SW 1271 (cell line): ENCODE measurements around the gene VWA8.
"Not testable (repeated sequence)": the region's sequence is repeated elsewhere in the genome, so short reads cannot be mapped to it uniquely, and the experiment has no call there.

ENCODE experiments used
- DNase-seq, 2 experiments: peaks; one replicate each; lab custom pipeline; 2025; lab: John Stamatoyannopoulos, UW

The VWA8 gene

DNA sequence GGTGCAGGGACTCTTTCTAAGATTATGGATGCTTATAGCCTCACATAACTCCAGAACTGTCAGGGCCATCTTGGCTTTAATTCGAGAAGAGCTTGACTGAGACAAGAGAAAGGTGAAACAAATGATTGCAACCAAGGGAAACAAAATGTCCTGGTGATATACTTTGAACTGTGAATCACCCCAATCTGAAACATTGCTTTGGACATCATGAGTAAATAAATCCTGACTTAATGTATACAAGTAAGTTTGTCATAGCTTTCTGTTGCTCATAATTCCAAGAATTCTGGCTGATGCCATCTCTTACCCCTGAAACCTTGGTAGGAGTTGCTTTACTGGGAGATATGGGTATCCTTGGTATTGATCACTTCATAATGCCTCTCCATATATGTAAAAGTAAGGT is 5.8 kb upstream of the VWA8 start:
- no peak for DNase-seq

DNA sequence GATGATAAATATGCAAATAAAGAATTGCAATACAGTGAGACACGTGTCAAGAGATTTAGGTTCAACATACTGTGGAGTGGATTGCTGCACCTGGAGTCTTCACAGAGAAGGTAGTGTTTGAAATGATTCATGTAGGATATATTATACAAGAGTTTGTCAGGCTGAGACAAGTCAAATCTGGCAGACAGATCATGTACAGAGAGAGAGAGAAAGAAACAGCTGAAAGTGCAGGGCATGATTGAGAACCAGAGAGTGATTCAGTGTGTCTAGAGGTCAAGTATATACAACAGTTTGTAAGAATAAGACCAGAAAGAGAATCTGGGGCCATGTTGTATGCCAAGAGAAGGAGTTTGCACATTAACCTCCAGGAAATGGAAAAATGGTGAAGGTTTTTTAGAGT is 2.1 kb upstream of the VWA8 start:
- DNase-seq = no peak

DNA sequence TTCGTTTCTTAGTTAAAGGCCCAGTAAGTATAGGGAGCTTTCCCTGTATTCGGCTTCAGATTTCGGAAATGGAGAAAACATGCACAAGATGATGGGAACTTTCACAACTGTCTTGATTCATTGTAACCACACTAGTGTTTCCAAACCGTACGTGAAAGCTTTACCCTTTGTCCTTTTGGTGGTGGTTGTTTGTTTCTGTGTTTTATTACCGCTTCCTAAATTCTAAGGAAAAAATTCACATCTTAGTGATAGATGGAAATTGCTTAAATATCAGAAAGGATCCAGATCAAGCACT is 504 bp upstream of the VWA8 start:
- no peak for DNase-seq

DNA sequence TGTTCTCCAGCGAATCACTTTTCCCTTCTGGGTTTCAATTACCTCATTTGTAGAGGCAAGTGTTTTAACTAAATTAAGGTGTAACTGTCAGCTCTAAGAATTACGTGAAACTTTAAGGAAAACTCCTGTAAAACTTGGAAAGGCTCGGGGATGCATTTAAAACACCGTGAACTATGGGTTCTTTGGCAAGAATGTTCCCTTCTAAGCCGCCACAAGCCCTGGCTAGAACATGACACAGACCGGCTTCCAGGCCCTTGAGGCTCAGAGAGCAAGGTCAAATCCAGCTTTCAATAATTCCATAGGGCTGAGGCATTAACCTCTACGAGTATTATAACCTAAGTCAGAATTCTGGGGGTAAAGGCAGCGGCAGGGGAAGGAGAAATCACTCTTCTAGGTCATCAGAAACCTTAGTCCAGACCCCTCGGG is 685 bp downstream of the VWA8 start:
- peak in 1 of 2 experiments; percentile 42 for DNase-seq

DNA sequence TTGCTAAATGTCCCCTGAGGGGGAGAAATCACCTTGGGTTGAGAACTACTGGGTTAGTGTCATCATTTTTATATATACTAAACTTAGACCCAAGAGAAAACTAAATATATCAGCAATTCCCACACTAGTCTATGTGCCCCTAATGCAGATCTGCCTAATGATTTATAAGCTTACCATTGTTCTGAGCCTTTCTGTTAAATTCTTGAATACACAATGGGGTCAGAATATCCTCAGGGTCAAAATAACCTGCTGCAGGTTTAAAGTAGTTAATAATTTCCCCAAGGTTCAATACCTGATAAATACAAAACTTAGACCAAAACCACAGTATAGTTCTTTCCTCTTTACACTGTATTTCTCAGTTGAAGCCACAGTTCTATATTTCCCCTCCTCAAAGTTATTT is 4.6 kb downstream of the VWA8 start:
- no peak for DNase-seq

DNA sequence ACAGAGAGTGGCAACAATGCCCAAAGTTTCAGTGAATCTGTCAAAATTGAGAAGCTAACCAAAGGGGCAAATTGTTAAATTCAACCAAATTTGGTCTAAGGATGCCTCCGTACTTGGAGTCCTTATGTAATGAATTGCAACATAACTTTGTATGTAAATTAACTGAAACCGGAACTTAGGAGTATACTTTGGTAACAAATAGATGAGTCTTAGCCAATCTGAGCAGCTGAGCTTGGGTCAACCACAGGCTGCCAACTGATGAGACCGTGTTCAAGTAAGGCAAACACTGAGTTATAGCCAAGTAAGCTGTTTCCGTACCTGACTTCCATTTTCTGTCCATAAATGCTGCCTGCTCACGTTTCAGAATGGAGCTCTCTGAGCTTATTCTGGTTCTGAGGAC is 5.3 kb downstream of the VWA8 start:
- no peak for DNase-seq

DNA sequence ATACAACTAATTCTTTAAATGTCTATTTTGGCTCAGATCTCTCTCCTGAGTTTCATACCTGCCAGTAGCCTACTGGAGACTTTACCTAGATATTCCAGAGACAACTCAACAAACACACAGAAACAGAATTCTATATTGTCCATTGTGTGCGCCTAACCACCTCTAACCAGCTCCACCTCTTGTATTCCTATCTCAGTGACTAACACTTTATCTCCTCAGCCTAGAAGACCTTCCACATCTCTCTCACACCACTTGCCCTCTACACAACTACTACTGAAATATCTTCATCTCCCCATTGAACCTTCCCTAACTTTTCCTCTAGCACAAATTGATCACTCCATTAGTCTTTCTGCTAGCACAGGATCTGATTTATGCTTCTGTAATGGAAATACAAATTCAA is 6.7 kb downstream of the VWA8 start:
- no peak for DNase-seq

DNA sequence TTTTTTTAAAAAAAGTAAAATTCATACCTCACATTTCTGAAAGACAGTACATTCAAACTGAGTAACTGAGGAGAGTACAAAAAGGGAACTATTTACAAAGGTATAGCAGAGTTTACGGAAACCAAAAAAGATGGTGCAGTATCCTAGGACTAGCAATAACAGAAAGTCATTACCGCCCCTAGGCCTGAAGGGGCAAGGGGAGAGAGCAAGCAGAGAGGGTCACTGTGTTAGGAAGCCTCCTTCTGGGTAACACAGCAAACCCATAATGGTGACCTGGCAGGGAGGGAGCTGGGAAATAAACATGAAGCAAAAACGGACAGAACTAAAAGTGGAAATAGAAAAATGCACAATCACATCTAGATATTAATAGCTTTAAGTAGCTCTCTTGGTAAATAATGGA is 8.2 kb downstream of the VWA8 start:
- DNase-seq = no peak

DNA sequence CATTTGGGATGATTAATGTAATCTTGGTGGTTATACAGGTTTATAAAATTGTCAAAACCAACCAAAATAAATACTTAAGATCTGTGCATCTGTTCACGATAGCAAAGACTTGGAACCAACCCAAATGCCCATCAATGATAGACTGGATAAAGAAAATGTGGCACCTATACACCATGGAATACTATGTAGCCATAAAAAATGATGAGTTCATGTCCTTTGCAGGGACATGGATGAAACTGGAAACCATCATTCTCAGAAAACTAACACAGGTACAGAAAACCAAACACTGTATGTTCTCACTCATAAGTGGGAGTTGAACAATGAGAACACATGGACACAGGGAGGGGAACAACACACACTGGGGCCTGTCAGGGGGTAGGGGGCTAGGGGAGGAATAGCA is 11.8 kb downstream of the VWA8 start:
- DNase-seq = not testable (repeated sequence)

DNA sequence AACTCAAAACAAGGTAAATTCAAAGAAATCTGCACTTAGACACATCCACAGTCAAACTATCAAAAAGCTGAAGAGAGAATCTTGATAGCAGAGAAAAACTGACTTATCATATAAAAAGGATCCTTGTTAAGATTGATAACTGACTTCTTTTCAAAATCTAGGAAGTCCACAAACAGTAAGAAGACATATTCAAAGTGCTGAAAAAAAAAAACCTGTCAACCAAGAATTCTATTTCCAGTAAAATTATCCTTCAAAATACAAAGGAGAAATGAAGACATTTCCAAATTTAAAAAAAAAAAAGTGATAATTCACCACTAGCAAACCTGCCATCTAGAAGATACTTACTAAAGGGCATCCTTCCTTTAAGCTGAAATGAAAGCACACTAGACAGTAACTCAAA is 15.0 kb downstream of the VWA8 start:
- DNase-seq = no peak

DNA sequence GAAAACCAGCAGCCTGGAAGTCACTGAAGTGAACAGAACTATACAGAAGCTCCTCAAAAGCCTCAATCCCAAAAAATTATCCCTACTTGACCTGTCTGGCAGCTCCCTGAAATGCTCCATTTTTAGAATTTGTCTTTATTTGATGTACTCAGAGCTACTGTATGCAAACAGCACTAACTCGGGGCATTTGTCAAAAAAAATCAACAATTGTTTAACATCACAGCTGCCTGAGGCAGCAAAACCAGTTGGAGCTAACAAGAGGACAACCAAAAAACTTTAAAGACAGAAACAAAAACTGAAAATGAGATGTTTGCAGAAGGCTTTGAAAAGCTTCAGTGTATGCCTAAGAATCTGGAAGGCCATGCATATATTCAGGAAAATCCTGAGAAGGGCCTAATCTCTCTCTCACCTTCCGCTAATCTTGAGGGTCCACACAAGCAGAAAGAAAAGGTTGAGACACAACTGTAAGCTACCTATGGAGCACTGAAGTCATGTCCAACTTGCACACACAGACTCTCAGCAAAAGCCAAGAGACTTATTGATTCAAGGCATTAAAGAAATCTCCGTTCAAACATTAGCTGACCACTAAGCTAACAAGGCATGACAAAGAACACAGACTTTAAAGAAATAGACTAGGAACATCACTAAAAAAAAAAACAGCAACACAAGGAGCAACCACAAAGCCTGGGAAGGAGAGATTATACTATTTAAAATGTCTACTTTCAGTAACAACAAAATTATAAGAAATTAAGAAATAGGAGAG is 16.1 kb downstream of the VWA8 start:
- no peak for DNase-seq

DNA sequence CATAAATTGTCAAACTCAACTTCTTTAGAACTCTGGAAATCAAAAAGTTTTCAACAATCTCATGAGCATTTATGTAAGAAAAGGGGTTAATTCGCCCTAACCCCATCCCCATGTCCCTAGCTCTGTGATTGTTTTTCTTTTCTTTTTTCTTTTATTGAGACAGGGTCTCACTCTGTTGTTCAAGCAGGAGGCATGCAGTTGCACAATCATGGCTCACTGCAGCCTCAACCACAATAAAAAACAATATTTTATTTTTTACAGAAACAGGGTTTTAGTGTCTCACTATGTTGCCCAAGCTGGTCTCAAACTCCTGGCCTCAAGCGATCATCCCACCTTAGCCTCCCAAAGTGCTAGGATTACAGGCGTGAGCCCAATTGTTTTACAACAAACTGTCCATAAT is 16.7 kb downstream of the VWA8 start:
- DNase-seq = no peak

DNA sequence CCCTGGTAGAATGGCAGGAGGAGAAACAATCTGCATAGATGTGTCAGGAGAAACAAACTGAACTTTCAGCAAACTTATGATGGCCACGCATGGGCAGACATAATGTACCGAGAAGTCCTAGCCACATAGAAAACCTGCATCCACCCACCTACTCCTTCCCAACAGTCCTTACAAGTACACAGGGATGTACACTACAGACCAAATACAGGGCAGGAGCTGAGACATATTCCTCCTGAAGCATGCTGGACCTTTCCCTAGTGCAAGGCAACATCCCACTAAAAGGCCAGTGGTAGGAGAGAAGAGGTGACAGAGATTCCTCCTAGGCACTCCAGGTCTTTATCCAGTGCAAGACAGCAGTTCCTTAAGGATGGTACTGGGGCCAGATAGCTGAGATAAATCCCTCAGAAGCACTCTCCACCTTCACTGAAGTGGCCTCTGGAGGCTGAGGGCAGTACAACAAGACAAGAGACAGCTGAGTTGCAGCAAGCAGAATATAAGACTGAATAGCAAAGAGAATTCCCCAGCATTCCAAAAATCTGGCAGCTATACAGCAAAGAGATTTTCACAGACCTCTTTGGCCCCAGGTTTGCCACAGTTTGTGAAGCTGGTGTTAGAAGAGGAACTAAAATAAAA is 18.3 kb downstream of the VWA8 start:
- peak in 1 of 2 experiments; percentile 40 for DNase-seq

DNA sequence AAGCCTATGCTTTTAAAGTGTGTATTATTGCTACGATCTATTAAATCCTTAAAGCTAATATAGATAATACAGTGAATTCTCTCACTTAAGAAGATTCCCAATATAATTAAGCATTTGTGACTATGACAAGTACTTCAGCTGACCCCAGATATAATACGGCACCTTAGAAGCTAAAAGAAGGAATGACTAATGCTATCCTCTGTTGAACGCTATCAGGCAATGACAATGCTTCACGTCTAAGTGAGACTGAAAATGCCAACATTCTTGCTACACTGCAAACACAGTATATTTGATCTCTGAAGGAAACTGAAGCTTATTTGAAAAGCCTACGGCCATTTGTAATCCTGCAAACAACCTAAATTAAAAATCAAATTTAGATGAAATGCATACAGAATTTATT is 19.7 kb downstream of the VWA8 start:
- no peak for DNase-seq

DNA sequence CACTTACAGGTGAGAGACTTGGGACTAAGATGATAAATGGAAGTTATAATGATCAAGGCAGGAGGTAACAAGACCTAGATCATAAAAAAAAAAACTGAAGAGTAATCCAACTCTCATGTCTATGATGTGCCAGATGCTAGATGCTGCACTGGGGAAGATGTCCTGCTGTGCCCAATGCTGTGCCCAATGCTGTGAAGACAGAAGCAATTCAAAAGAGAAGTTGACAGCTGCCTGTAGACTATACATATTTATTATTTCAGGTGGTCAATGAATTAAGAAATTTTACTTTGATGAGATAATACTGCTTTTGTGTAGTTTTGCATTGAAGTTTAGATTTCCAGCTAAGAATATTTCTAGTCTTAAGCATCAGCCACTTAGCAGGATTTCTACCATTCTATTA is 21.5 kb downstream of the VWA8 start:
- no peak for DNase-seq

DNA sequence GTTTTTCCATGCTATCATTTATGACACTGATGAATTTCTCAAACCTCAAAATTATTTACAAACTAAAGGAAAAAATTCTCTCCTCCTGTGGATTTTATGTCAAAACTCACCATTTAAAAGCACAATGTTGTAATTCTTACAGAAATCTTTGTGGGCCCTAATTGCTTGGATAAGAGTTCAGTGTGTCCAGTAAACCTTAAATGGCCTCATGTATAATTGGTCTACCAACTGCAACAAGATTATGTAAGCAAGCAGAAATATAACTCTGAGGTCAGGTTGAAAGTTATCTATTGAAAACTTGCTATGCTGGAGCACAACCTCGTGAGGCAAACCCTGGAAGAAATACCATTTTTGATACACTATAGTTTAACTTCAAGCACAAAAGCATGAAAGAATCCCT is 22.0 kb downstream of the VWA8 start:
- DNase-seq = no peak

DNA sequence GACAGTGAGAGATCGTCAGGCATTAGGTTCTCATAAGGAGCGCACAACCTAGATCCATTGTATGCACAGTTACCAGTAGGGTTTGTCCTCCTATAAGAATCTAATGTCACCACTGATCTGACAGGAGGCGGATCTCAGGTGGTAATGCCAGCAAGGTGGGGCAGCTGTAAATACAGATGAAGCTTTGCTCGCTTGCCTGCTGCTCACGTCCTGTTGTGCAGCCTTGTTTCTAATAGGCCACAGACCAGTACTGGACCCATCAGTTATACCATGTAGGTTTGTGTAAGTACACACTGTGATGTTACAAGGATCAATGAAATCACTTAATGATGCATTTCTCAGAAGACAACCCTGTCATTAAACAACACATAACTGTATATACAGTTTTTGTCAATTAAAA is 23.5 kb downstream of the VWA8 start:
- no peak for DNase-seq

DNA sequence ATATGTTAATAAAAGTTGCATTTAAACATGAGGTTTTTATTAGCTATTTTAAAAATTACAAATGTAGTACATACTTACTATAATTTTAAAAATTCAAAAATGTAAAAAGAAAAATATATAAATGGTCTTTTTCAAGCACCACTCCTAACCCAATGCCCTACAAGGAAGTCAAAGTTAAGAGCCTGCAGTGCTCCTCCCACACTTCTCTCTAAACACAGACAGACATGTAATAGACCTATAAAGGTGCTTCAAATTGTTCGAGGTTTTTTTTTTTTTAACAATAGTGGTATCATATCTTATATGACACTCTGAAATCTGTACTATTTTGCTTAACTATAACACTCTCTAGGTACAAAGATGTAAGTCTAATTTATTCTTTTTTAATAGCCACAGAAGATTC is 25.4 kb downstream of the VWA8 start:
- DNase-seq = no peak

DNA sequence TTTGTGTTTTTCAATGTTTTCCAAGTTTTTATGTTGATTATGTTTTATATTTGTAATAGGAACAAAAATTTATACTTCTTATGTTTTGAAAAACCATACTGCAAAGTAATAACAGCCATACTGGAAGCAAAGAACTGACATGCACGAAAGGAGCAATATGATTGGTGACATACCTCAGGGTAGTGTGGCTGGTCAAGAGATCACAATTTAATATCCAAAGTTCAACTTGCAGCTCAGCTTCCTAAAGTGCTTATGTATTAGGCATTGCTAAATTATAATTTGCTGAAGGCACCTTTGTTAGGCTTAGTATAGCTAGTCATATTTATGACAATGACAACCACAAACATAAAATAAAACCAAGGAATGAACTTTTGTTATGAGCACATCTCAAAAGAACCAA is 25.9 kb downstream of the VWA8 start:
- no peak for DNase-seq

DNA sequence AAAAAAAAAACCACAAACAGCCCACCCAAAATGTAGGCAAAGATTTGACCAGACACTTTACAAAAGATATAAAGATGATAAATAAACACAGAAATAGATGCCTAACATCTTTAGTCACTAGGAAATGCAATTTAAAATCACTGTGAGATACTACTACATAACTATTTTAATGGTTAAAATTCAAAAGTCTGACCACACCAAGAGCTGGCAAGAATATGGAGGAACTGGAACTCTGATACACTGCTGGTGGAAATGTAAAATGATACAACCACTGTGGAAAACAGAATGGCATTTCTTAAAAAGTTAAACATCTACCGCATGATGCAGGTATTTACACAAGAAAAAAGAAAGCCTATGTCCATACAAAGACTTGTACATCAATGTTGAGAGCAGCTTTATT is 26.8 kb downstream of the VWA8 start:
- DNase-seq = no peak

DNA sequence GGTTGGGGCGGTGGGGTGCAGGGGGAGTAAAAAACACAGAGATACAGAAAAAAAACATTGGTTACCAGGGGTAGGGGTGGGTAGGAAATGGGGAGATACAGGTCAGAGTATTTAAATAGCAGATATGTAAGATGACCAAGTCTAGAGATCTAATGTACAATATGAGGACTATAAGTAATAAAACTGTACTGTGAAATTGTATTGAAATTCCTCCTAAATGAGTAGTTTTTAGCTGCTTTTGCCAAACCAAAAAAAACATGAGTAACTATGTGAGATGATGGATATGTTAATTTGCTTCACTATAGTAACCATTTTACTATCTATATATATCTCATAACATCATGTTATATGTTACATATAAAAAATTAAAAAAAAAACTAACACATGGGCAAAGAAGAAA is 29.6 kb downstream of the VWA8 start:
- no peak for DNase-seq

DNA sequence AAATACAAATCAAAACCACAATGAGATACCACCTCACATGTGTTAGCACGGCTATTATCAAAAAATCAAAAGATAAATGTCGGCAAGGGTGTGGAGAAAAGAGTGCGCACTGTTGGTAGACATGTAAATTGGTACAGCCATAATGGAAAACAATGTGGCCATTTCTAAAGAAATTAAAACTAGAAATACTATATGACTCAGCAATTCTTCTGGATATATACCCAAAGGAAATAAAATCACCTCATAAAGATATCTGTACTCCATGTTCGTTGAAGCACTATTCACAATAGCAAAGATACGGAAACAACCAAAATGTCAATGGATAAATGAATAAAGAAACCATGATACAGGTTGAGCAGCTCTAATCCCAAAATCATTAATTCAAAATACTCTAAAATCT is 30.8 kb downstream of the VWA8 start:
- no peak for DNase-seq

DNA sequence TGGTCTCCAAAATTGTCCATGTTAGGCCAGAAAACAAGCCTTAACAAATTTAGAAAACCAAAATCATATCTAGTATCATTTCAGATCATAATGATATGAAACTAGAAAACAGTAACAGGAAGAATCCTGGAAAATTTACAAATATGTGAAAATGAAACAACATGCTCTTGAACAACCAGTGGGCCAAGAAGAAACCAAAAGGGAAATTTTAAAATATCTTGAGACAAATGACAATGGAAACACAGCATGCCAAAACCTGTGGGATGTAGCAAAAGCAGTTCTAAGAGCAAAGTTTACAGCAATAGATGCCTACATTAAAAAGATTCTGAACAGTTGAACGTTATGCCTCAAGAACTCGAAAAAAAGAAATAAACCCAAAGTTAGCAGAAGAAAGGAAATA is 32.6 kb downstream of the VWA8 start:
- no peak for DNase-seq

DNA sequence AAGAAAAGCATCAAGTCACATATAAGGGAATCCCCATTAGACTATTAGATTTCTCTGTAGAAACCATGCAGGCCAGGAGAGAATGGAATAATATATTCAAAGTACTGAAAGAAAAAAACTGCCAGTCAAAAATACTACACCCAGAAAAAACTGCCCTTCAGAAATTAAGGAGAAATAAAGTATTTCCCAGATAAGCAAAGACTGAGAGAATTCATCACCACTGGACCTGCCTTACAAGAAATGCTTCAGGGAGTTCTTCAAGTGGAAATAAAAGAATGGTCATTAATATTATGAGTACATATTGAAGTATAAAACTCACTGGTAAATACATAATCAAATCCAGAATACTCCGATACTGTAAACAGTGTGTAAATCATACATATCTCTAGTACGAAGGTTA is 35.9 kb downstream of the VWA8 start:
- no peak for DNase-seq
